Endothelial cell of umbilical vein (primary cell): ENCODE measurements around the gene LRP10. TPM values are rescaled to one million over a fixed set of nuclear protein-coding genes. Genes with fewer than 3 reads are reported as not detected.

Experiments used
- BruUV-seq: library from RNA; stranded (reverse); fragments of 400-500 nt; replicated peaks from 2 replicates; lab custom pipeline; 2021; lab: Mats Ljungman, UMichigan
- CTCF ChIA-PET: fragments of 300-600, 350-600 bp; sonication (Branson Sonifier 250); formaldehyde crosslinking; loops from one replicate; lab custom pipeline; 2021; ENCODE audit warnings: antibody characterized with exemption, inconsistent platforms; lab: Charles Lee
- POLR2A ChIA-PET: fragments of 300-600, 350-600 bp; sonication (Branson Sonifier 250); formaldehyde crosslinking; loops from one replicate; lab custom pipeline; 2021; ENCODE audit warnings: antibody characterized with exemption, inconsistent platforms; lab: Charles Lee
- DNase-seq: peaks from one replicate; pipeline ENCODE4 v3.0.0-alpha.2; 2011; ENCODE audit warnings: low read depth, low spot score
- FAIRE-seq: peaks from 2 replicates; lab custom pipeline; 2011; peaks lifted over from hg19 to GRCh38; lab: Jason Lieb, UNC
- H2AFZ ChIP-seq: 2 replicates; pipeline ENCODE4 v1.6.0; 2012; ENCODE audit warnings: low read depth, low read length, control low read depth, inconsistent platforms
- H3K27ac ChIP-seq: 2 replicates; pipeline ENCODE4 v1.5.1; 2011; ENCODE audit warnings: low read depth, mild to moderate bottlenecking, control low read depth, low read length, moderate library complexity; ENCODE audit not compliant: insufficient read depth
- H3K27me3 ChIP-seq, 2 experiments: 2 replicates each; pipeline versions ENCODE4 v1.6.0 to v1.6.1; 2011; ENCODE audit warnings: low read length in 2 of 2, mixed read lengths in 1 of 2; ENCODE audit not compliant: control insufficient read depth in 2 of 2, insufficient read depth in 2 of 2
- H3K36me3 ChIP-seq, 2 experiments: 2 replicates in 1 of 2; 3 replicates in 1 of 2; pipeline ENCODE4 v1.5.1; 2011; ENCODE audit warnings: low read length in 2 of 2, mild to moderate bottlenecking in 1 of 2, moderate library complexity in 1 of 2; ENCODE audit not compliant: control insufficient read depth in 2 of 2, insufficient read depth in 2 of 2; ENCODE audit errors: extremely low read depth in 1 of 2
- H3K4me1 ChIP-seq: 3 replicates; pipeline ENCODE4 v1.5.1; 2011; ENCODE audit warnings: mild to moderate bottlenecking, low read length; ENCODE audit not compliant: control insufficient read depth, insufficient read depth; ENCODE audit errors: extremely low read depth
- H3K4me2 ChIP-seq: 2 replicates; pipeline ENCODE4 v1.6.1; 2011; ENCODE audit warnings: low read length, control low read depth, mixed read lengths; ENCODE audit not compliant: insufficient read depth
- H3K4me3 ChIP-seq, 3 experiments: fragments of 200-600 bp in 1 of 3; sonication (generic), shearing (Covaris generic) in 1 of 3; replicated peaks in 1 of 3; 2 replicates each; pipeline ENCODE4 v1.5.1; 2011 to 2016; ENCODE audit warnings: control low read depth in 3 of 3, low read length in 3 of 3, mild to moderate bottlenecking in 2 of 3, inconsistent platforms in 1 of 3, low read depth in 1 of 3, moderate library complexity in 1 of 3; ENCODE audit not compliant: insufficient read depth in 1 of 3
- H3K79me2 ChIP-seq: 2 replicates; pipeline ENCODE4 v1.6.0; 2012; ENCODE audit warnings: low read length, inconsistent platforms; ENCODE audit not compliant: control insufficient read depth, insufficient read depth
- H3K9ac ChIP-seq: replicated peaks from 2 replicates; pipeline ENCODE3; 2011; ENCODE audit warnings: low read length, control low read depth; ENCODE audit not compliant: insufficient read depth; ENCODE audit errors: extremely low read depth
- H3K9me1 ChIP-seq: replicated peaks from 3 replicates; pipeline ENCODE4 v1.6.0; 2011; ENCODE audit warnings: mild to moderate bottlenecking, low read length; ENCODE audit not compliant: control insufficient read depth, insufficient read depth; ENCODE audit errors: extremely low read depth
- H3K9me3 ChIP-seq: replicated peaks from 2 replicates; pipeline ENCODE4 v1.5.1; 2012; ENCODE audit warnings: low read length, inconsistent platforms; ENCODE audit not compliant: control insufficient read depth, insufficient read depth
- H4K20me1 ChIP-seq: replicated peaks from 2 replicates; pipeline ENCODE3; 2011; ENCODE audit warnings: mild to moderate bottlenecking, low read length; ENCODE audit not compliant: control insufficient read depth, insufficient read depth; ENCODE audit errors: extremely low read depth
- EZH2 ChIP-seq: IDR thresholded peaks from 2 replicates; pipeline ENCODE4 v1.6.1; 2012; ENCODE audit warnings: borderline replicate concordance, low read depth, mild to moderate bottlenecking, moderate library complexity, low read length, inconsistent platforms; ENCODE audit not compliant: severe bottlenecking
- FOS ChIP-seq: IDR thresholded peaks from 2 replicates; pipeline ENCODE4 v1.6.1; 2011; ENCODE audit warnings: mild to moderate bottlenecking, low read length, moderate library complexity, borderline replicate concordance; ENCODE audit not compliant: insufficient read depth
- GATA2 ChIP-seq: IDR thresholded peaks from 2 replicates; pipeline ENCODE4 v1.7.0; 2011; ENCODE audit warnings: low read depth, mild to moderate bottlenecking, moderate library complexity, mixed read lengths, low read length; ENCODE audit not compliant: insufficient read length, insufficient read depth
- JUN ChIP-seq: IDR thresholded peaks from 2 replicates; pipeline ENCODE4 v1.6.1; 2011; ENCODE audit warnings: borderline replicate concordance, low read depth; ENCODE audit not compliant: insufficient read length, insufficient read depth
- MAX ChIP-seq: IDR thresholded peaks from 2 replicates; pipeline ENCODE4 v1.6.1; 2011; ENCODE audit not compliant: insufficient read depth, insufficient read length
- MYC ChIP-seq: IDR thresholded peaks from one replicate; pipeline ENCODE4 v1.6.1; 2011; ENCODE audit warnings: mild to moderate bottlenecking, low read depth, low read length
- POLR2A ChIP-seq: IDR thresholded peaks from 2 replicates; pipeline ENCODE4 v1.6.1; 2012; ENCODE audit warnings: low read depth, mild to moderate bottlenecking, control low read depth, low read length
- POLR2AphosphoS5 ChIP-seq: IDR thresholded peaks from 2 replicates; pipeline ENCODE4 v1.6.1; 2012; ENCODE audit warnings: low read depth, mild to moderate bottlenecking, control low read depth, low read length, moderate library complexity; ENCODE audit not compliant: insufficient read depth
- dilution Hi-C: fragments of 300-500 bp; cut with MboI; formaldehyde crosslinking; loops from one replicate; pipeline ENCODE4 v1.15.0; 2019; ENCODE audit warnings: low sequenced_read_pairs; ENCODE audit not compliant: extremely low pct_ligation_motif_present
- intact Hi-C: fragments of 100-400 bp; cut with micrococcal nuclease; formaldehyde crosslinking; loops from one replicate; pipeline ENCODE4 v1.10.0; 2022
- polyA plus RNA-seq, 4 experiments: library from polyadenylated mRNA; depleted of rRNA in 3 of 4; stranded (reverse) in 3 of 4; unstranded in 1 of 4; fragments of >200 nt; gene quantifications; 2 replicates each; pipeline versions ENCODE4 v1.2.1 to v1.2.3, GENCODE V29; 2011 to 2012; ENCODE audit warnings: missing spikeins in 1 of 4
- total RNA-seq: library from RNA; stranded (reverse); gene quantifications from 2 replicates; pipeline ENCODE4 v1.2.3, GENCODE V29; 2021
- TF ChIP-seq, protein P1 (sequence below), 2 donors: IDR thresholded peaks; 1 replicate in 1 of 2; 2 replicates in 1 of 2; pipeline ENCODE4 v1.5.1; 2011; ENCODE audit warnings: low read length in 2 of 2, mild to moderate bottlenecking in 2 of 2, moderate library complexity in 2 of 2, control low read depth in 1 of 2, inconsistent platforms in 1 of 2, low read depth in 1 of 2; ENCODE audit not compliant: insufficient read depth in 1 of 2; ENCODE audit errors: extremely low read depth in 1 of 2

Gene LRP10
- total and polyA plus RNA-seq, 2 donors (not counting 3 experiments of a cell fraction or from before 2014, with no cell fraction given) = 123 to 157 TPM

DNA sequence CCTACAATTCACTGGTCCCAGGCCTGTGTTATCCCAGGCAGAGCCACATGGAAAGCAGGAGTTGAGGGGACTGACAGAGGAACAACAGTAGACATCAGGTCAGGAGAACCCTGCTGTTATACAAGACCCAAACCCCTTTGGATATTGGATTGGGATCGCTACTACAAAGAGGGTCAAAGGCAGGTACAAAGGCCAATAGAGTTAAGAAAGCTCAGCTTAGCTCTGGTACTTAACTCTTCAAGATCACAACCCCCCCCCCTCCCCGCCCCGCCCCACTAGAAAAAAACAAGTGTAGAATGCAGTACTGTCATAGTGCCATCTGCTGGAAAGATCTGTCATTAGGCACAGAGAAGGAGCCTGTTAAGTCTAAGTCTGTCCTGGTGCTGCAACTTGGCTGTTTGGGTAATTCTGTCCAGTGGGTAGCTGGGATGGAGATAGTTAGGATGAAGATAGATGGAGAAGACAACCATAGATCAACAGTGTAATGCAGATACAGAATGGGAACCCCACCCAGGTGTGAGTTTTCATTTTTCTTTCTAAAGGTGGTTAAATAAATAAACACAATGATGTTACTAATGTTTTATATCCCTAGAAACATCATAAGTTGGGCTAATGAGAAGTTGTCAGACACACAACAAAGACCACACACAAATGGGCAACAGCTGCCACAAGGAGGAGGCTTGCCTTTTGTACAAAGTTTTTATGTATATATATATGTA, 28.7 kb downstream of the LRP10 start:
- dilution Hi-C loops = no loop called here
- DNase-seq (peak; percentile 70), FAIRE-seq (peak; percentile 92)
- H3K4me3 ChIP-seq = no peak overlapping the region
- ChIA-PET POLR2A (no interaction called here), CTCF (interaction anchor here (0.6 to 9.7 kb wide), 26 partner anchors 13 to 512 kb away, joined by 3 to 80 read pairs (median 5); partner anchors contain the start of genes LRP10, PRMT5, RBM23 and REM2)
- no peak overlapping the region for H3K4me2 ChIP-seq
- intact Hi-C loops = loop anchor here (1.0 to 2.0 kb wide), 8 partner anchors 28 to 513 kb away; partner anchors contain the start of gene MMP14
- no peaks in the 10 kb centered on the region for H3K9me3 ChIP-seq
- H3K9me1 ChIP-seq = no peaks in the 10 kb centered on the region
- H3K36me3 ChIP-seq = peaks cover 29 to 32% of the 10 kb centered on the region in 2 experiments
- H4K20me1 ChIP-seq = no peaks in the 10 kb centered on the region
- BruUV-seq = no TSS peak
- no peak overlapping the region for H3K27ac ChIP-seq
- TF ChIP-seq, protein P1, sequence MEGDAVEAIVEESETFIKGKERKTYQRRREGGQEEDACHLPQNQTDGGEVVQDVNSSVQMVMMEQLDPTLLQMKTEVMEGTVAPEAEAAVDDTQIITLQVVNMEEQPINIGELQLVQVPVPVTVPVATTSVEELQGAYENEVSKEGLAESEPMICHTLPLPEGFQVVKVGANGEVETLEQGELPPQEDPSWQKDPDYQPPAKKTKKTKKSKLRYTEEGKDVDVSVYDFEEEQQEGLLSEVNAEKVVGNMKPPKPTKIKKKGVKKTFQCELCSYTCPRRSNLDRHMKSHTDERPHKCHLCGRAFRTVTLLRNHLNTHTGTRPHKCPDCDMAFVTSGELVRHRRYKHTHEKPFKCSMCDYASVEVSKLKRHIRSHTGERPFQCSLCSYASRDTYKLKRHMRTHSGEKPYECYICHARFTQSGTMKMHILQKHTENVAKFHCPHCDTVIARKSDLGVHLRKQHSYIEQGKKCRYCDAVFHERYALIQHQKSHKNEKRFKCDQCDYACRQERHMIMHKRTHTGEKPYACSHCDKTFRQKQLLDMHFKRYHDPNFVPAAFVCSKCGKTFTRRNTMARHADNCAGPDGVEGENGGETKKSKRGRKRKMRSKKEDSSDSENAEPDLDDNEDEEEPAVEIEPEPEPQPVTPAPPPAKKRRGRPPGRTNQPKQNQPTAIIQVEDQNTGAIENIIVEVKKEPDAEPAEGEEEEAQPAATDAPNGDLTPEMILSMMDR (IDR thresholded peaks at IDR 0.05; ENCODE audit: extremely low read depth in 1 of 2, insufficient read depth in 1 of 2, low read depth in 1 of 2, low read length in 2 of 2) = peak; percentile 38 to 65
- TF ChIP-seq POLR2AphosphoS5 = no peak
- H3K79me2 ChIP-seq = no peaks in the 10 kb centered on the region
- no peak overlapping the region for H3K9ac ChIP-seq
- no peak overlapping the region for H2AFZ ChIP-seq
- H3K4me1 ChIP-seq = no peaks in the 10 kb centered on the region
- H3K27me3 ChIP-seq = no peaks in the 10 kb centered on the region

DNA sequence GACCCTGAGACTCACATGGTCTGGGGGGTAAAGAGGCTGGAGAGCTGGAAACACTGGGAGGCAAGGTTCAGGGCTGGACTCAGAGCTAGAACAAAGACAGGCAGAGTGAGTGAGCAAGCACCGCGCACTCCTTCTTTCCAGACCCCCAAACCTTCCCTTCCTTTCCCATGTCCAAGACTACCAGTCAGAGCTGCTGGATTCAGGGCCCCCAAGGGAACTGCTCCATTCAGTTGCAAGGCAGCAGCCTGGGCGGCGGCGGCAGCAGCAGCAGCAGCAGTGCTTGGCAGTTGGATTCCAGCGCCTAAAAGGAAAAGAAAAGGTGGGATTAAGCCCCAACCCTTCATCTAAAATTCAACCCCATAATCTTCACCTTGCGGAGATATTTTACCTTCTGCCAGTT, 30.3 kb downstream of the LRP10 start:
- no TSS peak for BruUV-seq
- Histone ChIP-seq H3K4me2 (no peak overlapping the region), H3K27ac (no peak overlapping the region), H3K79me2 (no peaks in the 10 kb centered on the region), H3K27me3 (no peaks in the 10 kb centered on the region), H3K36me3 (peaks cover 32 to 39% of the 10 kb centered on the region in 2 experiments), H3K9ac (no peak overlapping the region), H2AFZ (no peak overlapping the region), H3K4me3 (no peak overlapping the region), H4K20me1 (no peaks in the 10 kb centered on the region), H3K9me3 (no peaks in the 10 kb centered on the region), H3K4me1 (no peaks in the 10 kb centered on the region), H3K9me1 (no peaks in the 10 kb centered on the region)
- TF ChIP-seq EZH2 = no peak
- no peak for TF ChIP-seq FOS
- no peak for TF ChIP-seq GATA2
- TF ChIP-seq, protein P1 (IDR thresholded peaks at IDR 0.05; ENCODE audit: extremely low read depth in 1 of 2, insufficient read depth in 1 of 2, low read depth in 1 of 2, low read length in 2 of 2) = no peak
- TF ChIP-seq MAX = no peak
- TF ChIP-seq POLR2AphosphoS5 = no peak
- TF ChIP-seq JUN = no peak
- no peak for TF ChIP-seq POLR2A
- no peak for TF ChIP-seq MYC
- DNase-seq = no peak
- FAIRE-seq = no peak
- intact Hi-C loops (loop anchor here (2.0 kb wide), 1 partner anchor 125 kb away; no protein-coding TSS in a partner anchor), dilution Hi-C loops (no loop called here)
- CTCF ChIA-PET = interaction anchor here (0.7 to 9.7 kb wide), 10 partner anchors 13 to 345 kb away, joined by 3 to 80 read pairs (median 4); partner anchors contain the start of genes LRP10, MMP14 and REM2
- POLR2A ChIA-PET = interaction anchor here (0.7 to 0.9 kb wide), 2 partner anchors 17 to 142 kb away, joined by 3 to 7 read pairs; partner anchors contain the start of gene RBM23
